Femur (tissue), 1 donor: ENCODE measurements around the gene WNT9B.

ENCODE experiments used
- DNase-seq: peaks from one replicate; pipeline ENCODE4 v3.0.0-alpha.2; 2017

The WNT9B gene

DNA sequence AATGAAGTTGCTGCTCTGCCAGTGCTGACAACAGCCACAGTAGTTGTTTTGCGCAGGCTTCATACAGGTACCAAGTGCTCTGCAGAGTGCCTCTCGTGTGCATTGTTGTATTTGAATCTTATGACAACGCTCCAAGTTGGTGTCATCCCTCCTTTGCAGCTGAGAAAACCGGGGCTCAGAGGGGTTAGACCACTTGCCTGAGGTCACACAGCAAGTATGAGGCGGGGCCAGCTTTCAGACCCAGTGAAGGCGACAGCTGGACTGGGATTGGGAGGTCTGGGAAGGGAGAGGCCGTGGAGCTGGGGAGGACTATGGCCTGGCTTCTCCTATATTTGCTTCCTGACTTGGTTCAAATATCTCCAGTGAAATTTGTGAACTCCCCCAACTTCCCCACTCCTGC is 33.2 kb downstream of the WNT9B start:
- DNase-seq = no peak

GRCh38 chr17:46885415-46886309 is 34.3 kb downstream of the WNT9B start:
- DNase-seq = no peak

DNA sequence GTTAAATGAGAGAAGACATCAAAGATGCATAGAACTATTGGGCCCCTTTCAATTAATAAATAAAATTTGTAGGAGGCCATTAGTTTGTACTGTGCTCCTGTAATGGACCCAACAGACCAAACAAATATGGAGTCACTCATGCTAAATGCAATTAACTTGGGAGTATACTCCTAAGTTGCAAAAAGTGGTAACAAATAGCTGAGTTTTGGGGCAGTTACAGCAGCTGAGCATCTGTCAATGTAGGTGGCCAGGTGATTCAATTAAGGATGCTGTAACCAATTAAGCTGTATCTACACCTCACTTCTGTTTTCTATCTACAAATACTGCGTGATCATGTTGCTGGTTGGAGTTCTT is 34.9 kb downstream of the WNT9B start:
- DNase-seq = no peak

- no peak for DNase-seq
These were observed 36.3 kb downstream of the WNT9B start for GRCh38 chr17:46887717-46888116.

DNA sequence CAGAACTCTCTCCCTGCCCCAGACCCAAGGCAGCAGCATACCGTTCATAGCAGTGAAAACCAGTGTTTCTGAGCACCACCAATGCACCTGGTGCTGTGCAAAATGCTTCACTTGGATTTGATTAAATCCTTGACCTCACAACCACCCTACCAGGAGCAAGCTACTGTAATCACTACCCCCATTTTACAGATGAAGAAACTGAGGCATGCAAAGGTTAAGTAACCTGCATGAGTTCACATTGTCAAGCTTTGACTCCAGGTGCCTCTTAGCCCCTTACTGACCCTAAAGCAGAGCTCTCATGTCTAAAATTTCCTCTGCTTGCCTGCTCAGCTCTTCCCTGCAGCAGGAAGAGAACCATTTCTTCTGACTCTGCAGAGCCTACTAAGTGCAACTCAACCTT is 37.3 kb downstream of the WNT9B start:
- no peak for DNase-seq

GRCh38 chr17:46889519-46889918 is 38.1 kb downstream of the WNT9B start:
- DNase-seq = no peak

GRCh38 chr17:46889992-46890564 is 38.7 kb downstream of the WNT9B start:
- DNase-seq = no peak

DNA sequence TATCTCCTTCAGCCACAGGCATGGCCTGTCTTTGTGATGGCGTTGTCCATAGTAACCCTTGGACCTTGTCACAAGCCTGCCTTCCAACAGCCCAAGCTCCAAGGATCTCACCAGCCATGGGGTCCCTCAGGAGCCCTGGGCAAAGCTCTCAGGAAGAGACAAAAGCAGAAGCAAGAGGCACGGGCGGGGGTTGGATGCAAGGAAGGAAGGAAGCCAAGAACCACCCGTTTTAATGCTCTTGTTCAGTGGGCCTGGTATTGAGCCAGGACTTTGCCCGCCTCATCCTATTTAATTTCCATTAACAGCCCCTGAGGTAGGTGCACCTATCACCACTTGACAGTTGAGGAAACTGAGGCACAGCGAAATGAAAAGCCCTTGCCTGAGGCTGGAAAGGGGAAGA is 39.3 kb downstream of the WNT9B start:
- no peak for DNase-seq

DNA sequence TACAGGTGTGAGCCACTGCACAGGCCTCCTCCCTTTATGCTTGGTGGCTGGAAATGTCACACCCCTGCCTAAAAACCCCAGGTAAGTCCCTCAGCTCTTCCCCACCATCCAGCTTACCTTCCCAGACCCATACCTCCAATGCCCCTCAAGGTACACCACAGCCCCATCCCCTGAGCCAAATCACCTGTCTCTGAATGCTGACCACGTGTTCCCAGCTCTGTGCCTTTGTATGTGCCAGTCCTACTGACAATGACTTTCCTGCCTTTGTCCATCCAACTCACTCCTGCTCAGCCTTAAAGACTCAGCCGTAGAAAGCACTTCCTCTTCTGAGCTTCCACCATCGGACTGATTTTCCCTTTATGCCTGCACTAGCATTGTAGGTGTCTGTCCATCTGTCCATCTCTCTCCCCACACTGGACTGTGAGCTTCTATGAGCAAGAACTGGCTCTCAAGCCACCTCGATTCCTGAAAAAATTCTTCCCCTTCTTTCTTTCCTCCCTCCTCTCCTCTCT is 40.9 kb downstream of the WNT9B start:
- DNase-seq = no peak

- no peak for DNase-seq
These were observed 42.6 kb downstream of the WNT9B start for GRCh38 chr17:46894024-46894423.

- DNase-seq = no peak
These were observed 43.2 kb downstream of the WNT9B start for GRCh38 chr17:46894476-46895151.

DNA sequence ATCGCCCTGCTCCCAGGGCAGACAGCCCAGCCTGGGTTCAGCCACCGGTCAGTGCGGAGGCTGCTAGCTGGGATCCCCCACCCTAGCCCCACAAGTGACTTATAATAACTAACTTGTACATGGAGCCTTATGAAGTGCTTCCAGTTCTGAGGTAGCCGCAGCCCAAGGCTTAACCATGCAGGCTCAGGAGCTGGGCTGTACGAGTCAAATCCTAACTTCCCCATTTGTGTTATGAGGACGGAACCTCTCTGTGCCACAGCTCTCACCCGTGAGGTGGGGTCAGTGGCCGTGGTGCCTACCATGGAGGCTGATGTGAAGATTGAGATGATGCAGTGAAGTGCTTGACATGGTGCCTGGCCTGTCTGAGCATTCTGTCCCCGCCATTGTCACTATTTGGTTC is 43.8 kb downstream of the WNT9B start:
- DNase-seq = peak; percentile 36

DNA sequence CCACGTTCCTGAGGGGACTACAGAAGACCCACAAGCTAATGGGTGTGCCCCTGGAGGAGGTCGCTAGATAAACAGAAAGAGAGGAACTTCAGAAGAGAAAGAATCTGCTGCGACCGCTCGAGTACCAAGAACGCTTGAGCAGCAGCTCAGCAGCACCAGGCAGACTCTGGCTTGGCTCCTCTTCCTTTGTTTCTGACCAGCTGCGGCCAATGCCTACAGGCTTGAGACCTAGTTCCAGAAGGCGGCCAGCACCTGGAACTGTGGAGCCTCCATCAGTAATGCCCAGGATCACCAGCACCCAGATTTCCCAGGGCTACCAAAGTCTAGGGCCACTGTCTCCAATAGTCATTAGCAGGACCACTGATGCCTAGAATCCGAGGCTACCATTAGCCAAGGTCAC is 45.6 kb downstream of the WNT9B start:
- no peak for DNase-seq

DNA sequence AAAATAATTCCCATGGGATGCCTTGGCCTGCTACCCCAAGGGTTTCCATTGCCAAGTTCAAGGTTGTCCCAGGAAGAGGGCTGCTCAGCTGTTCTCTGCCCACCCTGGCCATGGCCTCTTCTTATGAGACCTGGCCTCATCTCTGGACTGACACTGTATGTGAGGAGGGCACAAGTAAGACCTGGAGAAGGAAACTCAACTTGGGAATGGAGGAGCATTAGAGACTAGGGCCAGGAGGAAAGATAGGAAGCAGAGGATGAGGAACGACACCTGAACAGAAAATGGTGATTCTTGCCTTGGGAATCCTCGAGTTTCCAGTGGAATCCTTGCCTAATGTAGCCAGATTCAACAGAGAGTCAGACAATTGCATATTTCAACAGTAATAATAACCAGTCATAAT is 47.0 kb downstream of the WNT9B start:
- no peak for DNase-seq

GRCh38 chr17:46898860-46899259 is 47.5 kb downstream of the WNT9B start:
- no peak for DNase-seq

- DNase-seq = no peak
These were observed 49.9 kb downstream of the WNT9B start for GRCh38 chr17:46901291-46901690.

DNA sequence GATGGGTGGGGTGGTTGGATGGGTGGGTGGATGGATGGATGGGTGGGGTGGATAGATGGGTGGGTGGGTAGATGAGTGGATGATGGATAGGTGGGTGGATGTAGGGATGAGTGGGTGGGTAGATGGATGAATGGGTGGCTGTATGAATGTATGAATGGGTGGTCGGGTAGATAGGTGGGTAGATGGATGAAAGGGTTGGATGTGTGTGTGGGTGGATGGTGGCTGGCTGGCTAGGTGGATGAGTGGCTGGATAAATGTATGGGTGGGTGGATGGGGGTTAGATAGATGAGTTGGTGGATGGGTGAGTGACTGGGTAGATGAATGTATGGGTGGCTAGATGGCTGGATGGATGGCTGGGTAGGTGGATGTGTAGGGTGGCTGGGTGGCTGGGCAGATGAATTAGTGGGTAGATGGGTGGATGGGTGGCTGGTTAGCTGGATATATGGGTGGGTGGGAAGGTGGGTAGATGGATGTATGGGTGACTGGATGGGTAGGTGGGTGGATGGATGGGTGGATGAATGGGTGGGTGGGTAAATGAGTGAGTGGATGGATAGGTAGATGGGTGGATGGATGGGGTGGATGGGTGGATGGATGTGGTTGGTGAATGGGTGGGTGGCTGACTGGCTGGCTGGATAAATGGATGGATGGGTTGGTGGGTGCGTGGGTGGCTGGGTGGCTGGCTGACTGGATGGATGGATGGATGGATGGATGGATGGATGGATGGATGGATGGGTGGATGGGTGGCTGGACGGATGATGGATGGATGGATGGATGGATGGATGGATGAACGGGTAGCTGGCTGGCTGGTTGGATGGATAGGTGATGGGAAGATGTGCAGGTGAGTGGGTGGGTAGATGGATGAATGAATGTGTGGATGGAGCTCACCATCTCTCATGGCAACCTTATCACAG is 52.6 kb downstream of the WNT9B start:
- DNase-seq = no peak

DNA sequence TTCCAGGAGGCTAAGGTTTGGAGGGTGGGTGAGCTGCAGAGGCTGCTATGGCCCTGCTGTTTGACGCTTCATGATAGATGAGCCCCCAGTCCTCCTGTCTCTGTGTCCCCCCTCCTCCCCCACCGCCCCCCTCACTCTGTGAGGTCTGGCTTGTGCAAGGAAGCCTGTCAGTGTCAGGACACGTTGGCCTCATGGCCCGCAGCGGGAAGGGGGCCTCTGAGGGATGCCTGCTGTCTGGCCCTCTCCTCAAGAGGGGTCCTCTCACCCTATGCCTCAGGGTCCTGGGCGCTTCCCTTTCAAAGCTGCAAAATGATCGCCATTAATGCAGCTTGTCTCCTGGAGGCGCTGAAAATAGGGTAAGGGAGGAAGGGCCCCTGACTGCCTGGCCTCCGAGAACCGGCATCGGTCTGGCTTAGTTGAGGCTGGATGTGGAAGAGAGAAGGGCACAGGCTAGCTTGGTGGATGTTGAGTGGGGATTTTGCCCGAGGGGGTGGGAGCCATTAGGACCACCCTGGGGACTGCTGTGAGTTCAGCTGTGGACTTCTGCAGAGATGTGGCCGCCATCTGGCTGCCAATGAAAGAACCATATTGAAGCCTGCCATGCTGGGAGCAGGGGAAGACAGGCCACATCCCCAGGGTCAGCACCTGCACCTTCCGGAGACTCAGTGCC is 56.8 kb downstream of the WNT9B start:
- DNase-seq = no peak

GRCh38 chr17:46910179-46910927 is 59.0 kb downstream of the WNT9B start:
- no peak for DNase-seq

GRCh38 chr17:46911311-46911710 is 59.9 kb downstream of the WNT9B start:
- no peak for DNase-seq

DNA sequence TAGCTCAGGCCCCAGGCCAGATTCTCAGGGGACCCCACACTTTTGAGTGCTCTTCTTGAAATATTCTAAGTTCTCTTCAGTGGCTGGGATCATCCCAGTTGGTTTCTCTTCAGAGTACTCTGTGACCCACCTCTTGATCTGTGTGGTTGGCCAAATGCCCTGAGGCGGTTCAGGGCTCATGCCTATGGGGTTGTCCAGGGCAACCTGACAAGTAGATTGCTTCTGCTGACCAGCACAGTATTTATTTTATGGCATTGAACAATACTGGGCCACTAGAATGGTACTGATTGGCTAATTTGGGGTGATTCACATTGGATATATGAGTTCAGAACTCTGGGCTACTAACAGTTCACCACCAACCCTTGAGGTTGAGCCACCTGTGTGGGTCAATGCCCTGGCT is 64.2 kb downstream of the WNT9B start:
- no peak for DNase-seq

DNA sequence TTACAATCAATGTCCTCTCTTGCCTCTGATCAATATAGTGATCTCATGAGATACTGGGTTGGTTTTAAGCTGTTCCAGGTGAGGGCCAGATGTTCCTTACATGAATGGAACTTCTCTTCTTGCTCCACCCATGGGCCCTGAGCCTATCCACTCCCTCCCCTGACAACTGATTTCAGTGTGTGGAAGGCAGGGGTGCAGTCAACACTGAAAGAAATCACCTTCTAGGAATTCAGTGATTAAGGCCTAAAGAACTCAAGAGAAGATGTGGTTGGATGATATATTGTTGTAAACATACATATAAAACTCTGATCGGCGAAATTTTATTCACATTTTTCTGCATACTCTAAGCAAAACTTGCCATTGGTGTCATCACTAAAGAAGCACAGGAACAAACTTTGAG is 64.8 kb downstream of the WNT9B start:
- DNase-seq = no peak
